Skeletal muscle tissue (tissue), 4 donors: Measurements from ENCODE around the gene CALCB. TPM values are rescaled to one million over a fixed set of nuclear protein-coding genes. Genes with fewer than 3 reads are reported as not detected.
"Not testable (repeated sequence)": the region's sequence is repeated elsewhere in the genome, so short reads cannot be mapped to it uniquely, and the experiment has no call there.

Source experiments
- H3K27ac ChIP-seq: one replicate; pipeline ENCODE4 v1.7.0; 2013; ENCODE audit warnings: mild to moderate bottlenecking, low read depth, low read length, inconsistent platforms
- H3K27me3 ChIP-seq, 3 donors: one replicate each; pipeline ENCODE4 v1.7.0; 2013; ENCODE audit warnings: low read length in 3 of 3; ENCODE audit not compliant: control insufficient read depth in 3 of 3, insufficient read depth in 3 of 3
- H3K36me3 ChIP-seq, 3 donors: one replicate each; pipeline ENCODE4 v1.7.0; 2013; ENCODE audit warnings: low read length in 3 of 3; ENCODE audit not compliant: control insufficient read depth in 3 of 3, insufficient read depth in 3 of 3
- H3K4me1 ChIP-seq, 3 donors: one replicate each; pipeline ENCODE4 v1.7.0; 2013; ENCODE audit warnings: low read length in 3 of 3, mild to moderate bottlenecking in 3 of 3; ENCODE audit not compliant: control insufficient read depth in 3 of 3, insufficient read depth in 3 of 3
- H3K4me3 ChIP-seq, 3 donors: one replicate each; pipeline ENCODE4 v1.7.0; 2013; ENCODE audit warnings: low read length in 3 of 3
- H3K9ac ChIP-seq, 3 donors: one replicate each; pipeline ENCODE4 v1.7.0; 2013; ENCODE audit warnings: low read length in 3 of 3, mild to moderate bottlenecking in 3 of 3, moderate library complexity in 2 of 3, low read depth in 1 of 3
- H3K9me3 ChIP-seq, 3 donors: one replicate each; pipeline ENCODE4 v1.7.0; 2013; ENCODE audit warnings: low read length in 3 of 3; ENCODE audit not compliant: control insufficient read depth in 3 of 3
- total RNA-seq: library from RNA; depleted of rRNA; stranded (reverse); fragments of >200 nt; gene quantifications from one replicate; pipeline ENCODE4 v1.2.3, GENCODE V29; 2014
- donor health status: Osteomylitis.

The CALCB gene
- total RNA-seq, 1 donor from 2014 or later = not detected

DNA sequence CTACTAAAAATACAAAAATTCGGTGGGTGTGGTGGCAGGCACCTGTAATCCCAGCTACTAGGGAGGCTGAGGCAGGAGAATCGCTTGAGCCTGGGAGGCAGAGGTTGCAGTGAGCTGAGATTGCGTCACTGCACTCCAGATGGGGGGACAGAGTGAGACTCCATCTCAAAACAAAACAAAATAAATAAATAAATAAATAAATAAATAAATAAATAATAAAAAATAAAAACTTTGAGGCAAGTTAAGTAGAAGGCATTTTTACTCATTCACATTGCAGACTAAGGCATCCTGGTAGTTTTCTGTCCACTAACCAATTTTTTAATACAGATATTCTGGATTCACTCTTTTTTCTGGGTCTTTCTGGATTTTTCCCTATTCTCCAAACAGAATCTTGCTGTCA is 26.7 kb upstream of the CALCB start:
- not testable (repeated sequence) for H3K4me1 ChIP-seq, H3K9ac ChIP-seq, H3K27me3 ChIP-seq, H3K36me3 ChIP-seq, H3K4me3 ChIP-seq, H3K9me3 ChIP-seq, H3K27ac ChIP-seq

DNA sequence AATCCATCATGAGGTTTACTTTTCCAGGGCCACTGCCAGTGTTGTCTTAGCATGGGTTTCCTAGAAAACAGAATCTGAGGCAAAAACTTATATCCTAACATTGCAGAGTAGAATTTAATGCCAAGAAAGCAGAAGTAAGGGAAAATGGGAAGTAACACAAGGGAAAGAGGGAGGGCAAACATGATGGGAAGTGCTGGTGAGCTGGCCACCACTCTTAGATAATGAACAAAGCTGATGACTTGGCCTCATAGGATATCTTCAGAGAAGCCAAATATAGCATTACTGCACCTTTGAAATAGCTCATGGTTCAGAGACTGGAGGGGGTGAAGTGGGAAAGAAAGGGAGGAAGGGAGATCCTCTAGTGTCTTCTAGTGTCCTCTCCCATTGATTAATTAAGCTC is 24.8 kb upstream of the CALCB start:
- Histone ChIP-seq H3K4me1 (no peaks in the 10 kb centered on the region), H3K9me3 (no peaks in the 10 kb centered on the region), H3K9ac (no peak overlapping the region), H3K4me3 (no peak overlapping the region), H3K27me3 (no peaks in the 10 kb centered on the region), H3K36me3 (no peaks in the 10 kb centered on the region), H3K27ac (no peak overlapping the region)

DNA sequence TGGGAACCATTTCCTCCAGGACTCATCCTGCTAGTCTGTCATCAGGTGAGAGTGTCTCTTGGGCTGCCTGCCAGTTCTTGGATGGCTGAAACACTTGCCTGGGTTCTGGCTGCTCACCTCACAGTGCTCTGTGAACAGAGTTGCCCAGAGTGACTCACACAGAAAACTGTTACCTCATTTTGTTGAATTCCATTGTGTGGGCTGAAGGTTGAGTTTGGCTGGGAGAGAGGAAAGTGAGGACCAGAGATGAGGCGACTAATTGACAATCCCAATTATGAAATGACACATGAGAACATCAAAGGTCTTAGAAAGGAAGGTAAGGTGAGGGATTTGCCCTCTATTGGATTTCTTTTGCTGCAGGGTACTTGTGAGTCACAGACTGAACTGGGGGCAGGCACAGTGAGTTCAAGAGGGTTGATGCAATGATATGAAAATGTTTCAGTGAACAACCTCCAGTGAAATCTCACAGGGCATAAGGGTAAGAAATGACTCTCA is 20.2 kb upstream of the CALCB start:
- peaks cover 4 to 6% (median 5%) of the 10 kb centered on the region in 3 donors for H3K4me1 ChIP-seq
- H3K9me3 ChIP-seq = no peaks in the 10 kb centered on the region
- no peak overlapping the region for H3K4me3 ChIP-seq
- no peaks in the 10 kb centered on the region for H3K36me3 ChIP-seq
- no peaks in the 10 kb centered on the region for H3K27me3 ChIP-seq
- H3K9ac ChIP-seq = no peak overlapping the region
- H3K27ac ChIP-seq = no peak overlapping the region

DNA sequence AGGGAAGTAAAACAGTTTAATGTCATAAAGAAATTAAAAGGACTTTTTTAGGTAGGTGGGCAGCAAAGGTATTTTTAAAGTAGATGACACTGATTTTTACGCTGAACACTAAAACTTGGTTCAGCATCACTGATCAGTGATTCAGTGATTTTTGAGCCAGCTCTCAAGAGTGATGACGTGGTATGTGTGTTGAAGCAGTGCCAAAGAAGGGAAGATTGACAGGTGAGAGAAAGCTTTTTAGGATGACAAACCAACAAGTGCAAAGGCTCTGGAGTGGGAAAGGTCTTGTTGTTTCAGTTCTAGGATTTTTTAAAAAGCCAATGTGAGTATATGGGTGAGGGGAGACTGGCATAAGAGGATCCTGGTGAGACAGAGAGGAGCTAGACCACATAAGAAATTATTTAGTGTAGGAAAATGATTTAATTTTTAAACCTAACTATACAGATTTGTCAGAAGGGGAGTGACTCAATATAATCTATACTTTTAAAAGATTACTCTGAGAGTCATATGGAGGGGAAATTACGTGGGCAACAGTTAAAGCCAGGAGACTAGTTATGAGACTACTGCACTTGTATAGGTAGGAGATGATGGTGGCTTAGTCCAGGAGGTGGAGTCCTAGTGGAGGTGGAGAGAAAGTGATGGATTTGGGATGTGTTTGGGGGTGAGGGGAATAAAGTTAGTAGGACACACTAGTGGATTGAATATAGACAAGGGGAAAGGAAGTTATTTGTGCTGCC is 17.6 kb upstream of the CALCB start:
- Histone ChIP-seq H3K27ac (no peak overlapping the region), H3K36me3 (no peaks in the 10 kb centered on the region), H3K9ac (no peak overlapping the region), H3K9me3 (no peaks in the 10 kb centered on the region), H3K4me1 (peaks cover 4 to 6% (median 5%) of the 10 kb centered on the region in 3 donors), H3K4me3 (no peak overlapping the region), H3K27me3 (no peaks in the 10 kb centered on the region)

DNA sequence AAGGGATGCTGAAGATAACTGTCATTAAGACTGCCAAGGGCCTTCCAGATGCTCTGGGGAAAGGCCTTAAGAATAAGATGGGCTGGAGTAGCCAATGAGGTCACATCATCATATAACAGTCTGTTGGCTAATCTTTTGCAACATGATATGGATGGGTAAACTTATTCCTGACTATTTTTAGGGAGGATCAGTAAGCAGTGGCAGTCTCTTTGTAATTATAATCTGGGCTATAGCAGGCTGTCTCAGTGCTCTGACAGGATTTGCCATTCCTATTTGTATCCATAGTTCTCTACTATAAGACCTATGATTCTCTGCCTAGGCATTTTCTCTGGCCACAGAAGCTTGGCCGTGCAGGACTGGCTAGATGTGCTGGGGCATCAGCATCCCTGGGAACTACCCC is 16.1 kb upstream of the CALCB start:
- Histone ChIP-seq H3K36me3 (no peaks in the 10 kb centered on the region), H3K4me3 (no peak overlapping the region), H3K27ac (no peak overlapping the region), H3K4me1 (peaks cover 4 to 6% (median 5%) of the 10 kb centered on the region in 3 donors), H3K27me3 (no peaks in the 10 kb centered on the region), H3K9me3 (no peaks in the 10 kb centered on the region), H3K9ac (no peak overlapping the region)

DNA sequence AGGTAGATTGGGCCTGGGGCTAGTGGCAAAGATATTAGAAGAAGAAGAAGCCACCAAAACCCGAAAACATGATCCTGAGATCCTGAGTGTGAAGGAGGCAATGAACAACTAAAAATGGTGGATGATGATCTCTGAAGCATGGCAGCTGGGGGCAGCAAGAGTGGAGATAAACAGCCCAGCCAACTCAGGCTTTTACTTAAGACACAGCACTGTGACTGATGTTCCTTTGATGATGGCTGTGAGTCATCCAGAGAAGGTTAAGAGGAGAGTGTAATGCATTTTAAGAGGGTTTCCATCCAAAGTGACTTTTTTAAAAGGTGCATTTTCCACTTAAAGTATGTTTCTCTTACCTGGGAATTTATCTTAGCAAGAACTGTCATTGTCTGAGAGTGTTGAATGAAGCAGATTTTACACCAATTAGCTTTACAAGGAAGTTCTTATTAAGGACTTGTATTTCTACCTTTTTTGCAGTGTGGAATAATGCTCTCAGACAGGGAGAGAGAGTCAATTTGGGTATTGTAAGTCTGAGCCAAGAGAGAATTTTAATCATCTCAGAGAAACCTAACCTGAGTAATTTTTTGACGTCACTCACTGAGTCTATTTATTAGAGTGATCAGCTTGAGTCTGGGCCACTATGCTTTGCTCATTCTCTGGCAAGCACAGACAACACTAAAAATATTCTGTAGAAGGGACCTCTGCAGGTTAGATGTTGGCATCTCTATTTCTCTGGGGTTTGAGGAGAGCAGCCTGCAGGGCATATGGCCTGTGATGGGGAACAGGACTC is 14.1 kb upstream of the CALCB start:
- no peak overlapping the region for H3K4me3 ChIP-seq
- H3K4me1 ChIP-seq = peaks cover 4 to 6% (median 5%) of the 10 kb centered on the region in 3 donors
- no peak overlapping the region for H3K27ac ChIP-seq
- H3K27me3 ChIP-seq = no peaks in the 10 kb centered on the region
- no peaks in the 10 kb centered on the region for H3K36me3 ChIP-seq
- H3K9ac ChIP-seq = no peak overlapping the region
- no peaks in the 10 kb centered on the region for H3K9me3 ChIP-seq

DNA sequence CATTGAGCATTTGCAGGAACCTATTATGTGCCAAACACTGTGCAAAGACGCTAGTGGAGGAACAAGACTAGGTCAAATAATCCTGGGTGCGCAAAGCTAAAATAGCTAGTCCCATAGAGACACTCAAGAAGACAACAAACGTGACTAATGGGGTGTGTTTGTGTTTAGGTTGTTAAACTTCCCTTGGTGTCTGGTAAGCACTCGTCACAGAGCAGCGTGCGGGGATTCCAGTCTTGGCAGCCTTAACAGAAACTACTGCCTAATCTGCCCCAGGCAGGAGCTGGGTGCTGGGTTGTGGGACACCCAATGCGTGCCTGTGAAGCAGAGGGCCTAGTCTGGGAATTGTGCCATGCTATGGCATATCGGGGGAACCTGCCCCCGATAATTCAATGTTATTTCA is 10.8 kb upstream of the CALCB start:
- Histone ChIP-seq H3K36me3 (no peaks in the 10 kb centered on the region), H3K9ac (no peak overlapping the region), H3K27me3 (no peaks in the 10 kb centered on the region), H3K27ac (no peak overlapping the region), H3K4me1 (peaks cover under 1 to 2% (median 1%) of the 10 kb centered on the region in 3 donors), H3K4me3 (no peak overlapping the region), H3K9me3 (no peaks in the 10 kb centered on the region)

DNA sequence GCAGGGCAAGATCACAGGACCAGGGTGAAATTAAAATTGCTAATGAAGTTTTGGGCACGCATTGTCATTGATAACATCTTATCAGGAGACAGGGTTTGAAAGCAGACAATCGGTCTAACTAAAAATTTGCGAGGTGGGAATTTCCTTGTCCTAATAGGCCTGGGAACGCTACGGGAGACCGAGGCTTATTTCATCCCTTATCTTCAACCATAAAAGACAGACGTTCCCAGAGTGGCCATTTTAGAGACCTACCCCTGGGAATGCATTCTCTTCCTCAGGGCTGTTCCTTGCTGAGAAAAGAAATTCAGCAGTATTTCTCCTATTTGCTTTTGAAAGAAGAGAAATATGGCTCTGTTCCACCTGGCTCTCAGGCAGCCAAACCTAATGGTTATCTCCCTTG is 3.6 kb upstream of the CALCB start:
- not testable (repeated sequence) for H3K27ac ChIP-seq, H3K4me3 ChIP-seq, H3K9ac ChIP-seq, H3K9me3 ChIP-seq, H3K36me3 ChIP-seq
- peaks cover 25 to 36% (median 31%) of the 10 kb centered on the region in 3 donors for H3K27me3 ChIP-seq
- peaks cover 14 to 16% (median 14%) of the 10 kb centered on the region in 3 donors for H3K4me1 ChIP-seq

DNA sequence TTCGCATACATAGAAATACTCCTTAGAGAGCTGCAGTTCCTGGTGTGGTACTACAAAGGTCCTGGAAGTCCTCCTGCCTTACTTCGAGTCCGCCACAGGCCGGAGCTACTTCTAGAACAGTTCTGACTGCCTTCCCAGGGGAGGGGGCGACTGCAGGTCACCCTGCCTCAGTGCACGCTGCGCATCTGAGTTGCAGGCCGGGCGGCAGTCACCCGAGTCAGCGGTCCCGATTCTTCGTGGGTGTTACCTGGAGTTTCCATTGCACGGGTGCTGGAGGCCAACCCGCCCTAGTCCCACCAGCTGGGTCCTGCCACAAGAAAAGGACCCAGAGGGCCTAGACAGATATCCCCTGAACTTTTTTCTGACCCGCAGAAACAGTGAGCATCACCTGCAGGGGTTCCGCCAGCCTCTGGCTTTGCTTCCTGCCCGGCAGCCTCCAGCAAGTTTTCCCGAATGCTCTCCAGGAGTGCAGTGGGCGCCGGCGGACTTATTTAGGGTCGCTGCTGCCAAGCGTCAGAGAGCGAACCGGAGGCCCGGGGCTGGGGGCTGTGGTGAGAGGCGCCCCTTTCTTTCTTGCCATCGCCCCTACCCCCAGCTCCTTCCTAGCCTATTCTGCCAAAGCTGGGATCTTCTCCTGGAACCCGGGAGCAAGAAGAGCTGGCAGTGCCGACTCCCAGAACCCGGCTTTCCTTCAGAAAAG is 1.7 kb upstream of the CALCB start:
- no peaks in the 10 kb centered on the region for H3K9me3 ChIP-seq
- peaks cover 31 to 51% (median 45%) of the 10 kb centered on the region in 3 donors for H3K27me3 ChIP-seq

More for the DNA sequence above, 1.7 kb upstream of the CALCB start:
- Histone ChIP-seq H3K27ac (no peak overlapping the region), H3K4me1 (peaks cover 15 to 18% (median 15%) of the 10 kb centered on the region in 3 donors), H3K9ac (no peak overlapping the region), H3K4me3 (no peak overlapping the region), H3K36me3 (no peaks in the 10 kb centered on the region)
